Measurements from ENCODE around the gene ARFRP1.
"Not testable (repeated sequence)": the region's sequence is repeated elsewhere in the genome, so short reads cannot be mapped to it uniquely, and the experiment has no call there.

Gene ARFRP1

DNA sequence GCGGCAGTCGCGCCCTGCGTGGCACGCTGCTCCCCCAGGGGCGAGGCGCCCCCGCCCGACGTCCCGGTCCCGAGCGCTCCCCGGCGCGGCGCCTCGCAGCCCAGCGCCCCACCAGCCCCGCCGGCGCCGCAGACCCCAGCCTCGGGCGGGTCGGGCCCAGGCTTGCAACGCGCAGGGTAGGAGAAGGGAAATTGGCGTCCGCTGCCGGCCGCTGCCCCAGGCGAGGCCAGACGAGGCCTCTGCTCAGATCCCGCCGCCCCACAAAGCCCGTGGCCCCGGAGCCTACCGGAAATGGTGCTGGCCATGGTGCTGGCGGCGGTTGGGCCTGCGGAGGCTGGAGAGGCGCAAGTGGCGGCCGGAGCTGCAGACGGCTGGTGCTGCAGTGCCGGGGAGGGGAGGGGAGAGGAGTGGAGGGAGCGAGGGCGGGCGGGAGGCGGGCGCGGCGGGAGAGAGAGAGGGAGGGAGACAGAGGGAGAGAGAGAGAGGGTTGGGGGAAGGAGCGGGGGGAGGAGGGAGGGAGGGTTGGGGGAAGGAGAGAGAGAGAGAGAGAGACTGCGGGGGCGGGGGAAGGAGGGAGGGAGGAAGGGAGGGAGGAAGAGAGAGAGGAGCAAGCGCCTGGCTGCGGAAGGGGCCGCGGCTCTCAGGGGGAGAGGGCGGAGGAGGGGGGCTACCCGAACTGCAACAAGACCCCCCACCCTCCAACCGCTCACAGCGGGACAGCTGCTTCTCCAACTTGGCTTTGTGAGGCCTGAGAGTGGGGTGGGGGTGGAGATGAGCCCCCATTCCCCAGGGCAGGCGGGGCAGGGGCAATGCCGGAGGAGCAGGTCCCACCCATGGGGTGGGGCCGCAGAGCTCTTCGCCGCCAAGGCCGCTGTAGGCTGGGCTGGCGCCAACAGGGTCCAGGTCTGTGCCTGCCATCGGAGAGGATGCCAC, 54.5 kb downstream of the ARFRP1 start, which contains the start of gene STMN3:
TSS of gene STMN3 (minus strand) at position 384 of the 933 bp plus-strand sequence. CDS start at position 305, 79 bp downstream.
- DNase-seq: peak; percentile 57

DNA sequence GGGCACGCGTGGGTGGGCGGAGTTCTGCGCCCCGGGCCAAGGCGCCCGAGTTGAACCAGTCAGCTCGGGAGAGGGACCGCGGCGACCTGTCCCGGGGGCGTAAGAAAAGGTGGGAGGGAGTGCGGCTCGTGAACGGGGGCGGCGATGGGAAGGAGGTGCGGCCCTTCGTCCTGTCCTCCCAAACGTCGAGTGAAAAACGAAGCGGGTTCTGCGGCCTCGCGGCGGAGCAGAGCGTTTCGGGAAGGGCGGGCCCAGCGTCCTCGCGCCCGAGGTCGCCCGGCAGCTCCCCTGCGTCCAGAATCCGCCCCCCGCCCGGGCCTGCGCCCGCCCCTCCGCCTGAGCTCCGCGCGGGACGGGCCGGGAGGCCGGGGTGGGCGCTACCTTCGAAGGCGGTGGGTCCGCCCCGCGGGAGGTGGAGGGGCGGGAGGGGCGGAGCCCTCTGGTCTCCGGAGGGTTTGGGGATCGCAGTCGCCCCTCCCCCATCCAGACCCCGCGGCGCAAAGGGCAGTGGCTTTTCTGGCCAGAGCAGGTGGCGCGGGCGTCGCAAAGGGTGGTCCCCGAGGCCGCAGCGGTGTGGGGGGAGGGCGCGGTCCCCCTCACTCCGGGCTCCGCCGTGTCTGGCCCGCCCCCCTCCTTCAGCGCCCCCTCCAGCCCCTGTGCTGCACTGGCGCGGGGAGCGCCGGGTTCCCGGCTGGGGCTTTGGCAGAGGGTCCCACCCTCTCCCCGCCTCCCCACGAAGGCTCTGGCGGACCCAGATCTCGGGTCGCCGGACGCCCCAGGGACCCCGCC, 55.4 kb downstream of the ARFRP1 start:
- DNase-seq: peak; percentile 51

DNA sequence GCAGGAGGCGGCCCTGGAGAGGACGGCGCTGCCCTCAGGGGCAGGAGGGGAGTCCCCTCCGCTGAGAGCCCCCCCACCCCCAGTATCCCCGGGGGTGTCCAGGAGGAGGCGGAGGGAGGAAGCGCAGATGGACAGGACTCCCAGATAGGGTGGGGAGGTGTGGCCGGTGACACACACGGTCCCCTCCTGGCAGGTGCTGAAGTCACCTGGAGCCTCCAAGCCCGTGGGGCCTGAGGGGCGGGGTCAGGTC, 55.9 kb downstream of the ARFRP1 start:
- peak; percentile 37 for DNase-seq

DNA sequence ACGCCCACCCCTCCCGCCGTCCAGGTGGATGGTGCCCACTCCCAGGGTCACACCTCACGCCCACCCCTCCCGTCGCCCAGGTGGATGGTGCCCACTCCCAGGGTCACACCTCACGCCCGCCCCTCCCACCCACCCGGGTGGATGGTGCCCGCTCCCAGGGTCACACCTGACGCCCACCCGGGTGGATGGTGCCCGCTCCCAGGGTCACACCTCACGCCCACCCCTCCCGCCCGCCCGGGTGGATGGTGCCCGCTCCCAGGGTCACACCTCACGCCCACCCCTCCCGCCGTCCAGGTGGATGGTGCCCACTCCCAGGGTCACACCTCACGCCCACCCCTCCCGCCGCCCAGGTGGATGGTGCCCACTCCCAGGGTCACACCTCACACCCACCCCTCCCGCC, 57.3 kb downstream of the ARFRP1 start:
- DNase-seq: not testable (repeated sequence)

DNA sequence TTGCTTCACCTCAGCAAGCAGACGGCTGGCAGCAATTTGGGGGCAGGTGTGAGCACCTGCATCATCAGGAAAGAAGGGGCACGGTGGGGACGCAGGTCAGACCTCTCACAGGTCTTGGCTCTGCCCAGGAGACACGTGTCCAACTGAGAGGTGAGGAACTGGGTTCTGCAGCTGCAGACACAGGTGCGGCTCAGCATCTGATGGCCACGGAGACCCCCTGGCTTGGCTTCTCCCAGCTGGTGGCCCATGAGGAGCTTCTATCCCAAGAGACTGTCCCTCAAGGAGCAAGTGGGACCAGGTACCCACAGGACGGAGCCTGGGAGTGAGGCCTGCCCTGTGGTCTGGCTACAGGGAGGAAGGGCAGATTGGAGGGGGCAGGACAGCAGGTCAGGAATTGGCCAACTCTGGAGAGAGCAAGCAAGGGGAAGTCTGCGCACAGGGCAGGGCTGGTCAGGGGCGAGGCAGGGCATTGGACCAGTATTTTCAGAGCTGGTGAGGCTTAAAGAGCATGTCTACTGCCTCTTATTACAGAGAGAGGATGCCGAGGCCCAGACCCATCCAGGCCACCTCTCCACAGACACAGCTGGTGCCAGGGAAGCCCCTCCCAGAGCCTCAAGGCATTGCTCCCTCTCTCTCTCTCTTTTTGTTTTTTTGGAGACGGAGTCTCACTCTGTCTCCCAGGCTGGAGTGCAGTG, 58.7 kb downstream of the ARFRP1 start:
- DNase-seq: no peak

Measured in effector CD8-positive, alpha-beta T cell (primary cell).